SK-N-SH (cell line): Measurements from ENCODE around the gene GRAMD2B. TPM values are rescaled to one million over a fixed set of nuclear protein-coding genes. Genes with fewer than 3 reads are reported as not detected.
A peak's percentile ranks its signal among the peaks of the same experiment; 100 is the strongest.

ENCODE experiments used
- CTCF ChIA-PET: fragments of 300-600, 350-600 bp; formaldehyde crosslinking; extraction: SDS; loops from one replicate; lab custom pipeline; 2021; lab: Yijun Ruan, JAX
- POLR2A ChIA-PET: fragments of 350-600 bp; sonication (Branson Sonifier 250); formaldehyde crosslinking; extraction: SDS; loops from one replicate; lab custom pipeline; 2020; ENCODE audit warnings: antibody characterized with exemption, inconsistent platforms; lab: Yijun Ruan, JAX
- DNase-seq: peaks from one replicate; pipeline ENCODE4 v3.0.0; 2012
- H2AFZ ChIP-seq: fragments of 200-600 bp; sonication (generic); 2 replicates; pipeline ENCODE4 v1.8.1; 2016; ENCODE audit warnings: antibody characterized with exemption, mild to moderate bottlenecking, low read depth
- H3F3A ChIP-seq: fragments of 200-600 bp; sonication (generic); replicated peaks from 2 replicates; pipeline ENCODE3; 2016; ENCODE audit warnings: antibody characterized with exemption, mild to moderate bottlenecking; ENCODE audit not compliant: insufficient read depth
- H3K27ac ChIP-seq, 2 experiments: fragments of 200-500 bp in 1 of 2; fragments of 200-600 bp in 1 of 2; sonication (Bioruptor generic) in 1 of 2; sonication (generic), shearing (Covaris generic) in 1 of 2; 2 replicates each; pipeline versions ENCODE4 v1.5.1 to v1.6.1; 2014 to 2016; ENCODE audit warnings: low read depth in 2 of 2, inconsistent platforms in 1 of 2, low read length in 1 of 2, mild to moderate bottlenecking in 1 of 2, mixed read lengths in 1 of 2
- H3K27me3 ChIP-seq: fragments of 200-600 bp; sonication (generic), shearing (Covaris generic); 2 replicates; pipeline ENCODE4 v1.6.1; 2016; ENCODE audit warnings: mixed run types; ENCODE audit not compliant: insufficient read depth
- H3K36me3 ChIP-seq, 2 experiments: fragments of 200-500 bp in 1 of 2; fragments of 200-600 bp in 1 of 2; sonication (Bioruptor generic) in 1 of 2; sonication (generic) in 1 of 2; replicated peaks in 1 of 2; 2 replicates each; pipeline versions ENCODE3 to v1.5.1; 2014 to 2016; ENCODE audit warnings: low read length in 1 of 2, mild to moderate bottlenecking in 1 of 2; ENCODE audit not compliant: insufficient read depth in 2 of 2, control insufficient read depth in 1 of 2
- H3K4me1 ChIP-seq, 2 experiments: fragments of 200-500 bp in 1 of 2; fragments of 200-600 bp in 1 of 2; sonication (Bioruptor generic) in 1 of 2; sonication (generic), shearing (Covaris generic) in 1 of 2; 2 replicates each; pipeline versions ENCODE4 v1.5.1 to v1.6.1; 2014 to 2016; ENCODE audit warnings: low read depth in 1 of 2, low read length in 1 of 2, mixed run types in 1 of 2; ENCODE audit not compliant: insufficient read depth in 2 of 2, control insufficient read depth in 1 of 2
- H3K4me2 ChIP-seq: fragments of 200-600 bp; sonication (generic), shearing (Covaris generic); 2 replicates; pipeline ENCODE4 v1.6.1; 2017; ENCODE audit warnings: mixed run types
- H3K4me3 ChIP-seq, 2 experiments: fragments of 200-500 bp in 1 of 2; fragments of 200-600 bp in 1 of 2; sonication (Bioruptor generic) in 1 of 2; sonication (generic), shearing (Covaris generic) in 1 of 2; 2 replicates each; pipeline versions ENCODE4 v1.5.1 to v1.8.1; 2014 to 2016; ENCODE audit warnings: low read depth in 2 of 2, inconsistent platforms in 1 of 2, low read length in 1 of 2, mild to moderate bottlenecking in 1 of 2, mixed read lengths in 1 of 2, moderate library complexity in 1 of 2
- H3K79me2 ChIP-seq: fragments of 200-600 bp; sonication (generic); 2 replicates; pipeline ENCODE4 v1.8.1; 2017; ENCODE audit warnings: mild to moderate bottlenecking; ENCODE audit not compliant: insufficient read depth
- H3K9ac ChIP-seq: fragments of 200-600 bp; sonication (generic); 2 replicates; pipeline ENCODE4 v1.6.1; 2017; ENCODE audit warnings: mixed run types
- H3K9me2 ChIP-seq: fragments of 200-600 bp; sonication (generic); 2 replicates; pipeline ENCODE4 v1.6.1; 2017; ENCODE audit warnings: mixed run types
- H3K9me3 ChIP-seq: fragments of 200-600 bp; sonication (generic); 2 replicates; pipeline ENCODE4 v1.6.1; 2017; ENCODE audit warnings: mixed run types, mild to moderate bottlenecking, moderate library complexity
- H4K20me1 ChIP-seq: fragments of 200-600 bp; sonication (generic); 2 replicates; pipeline ENCODE4 v1.6.1; 2017; ENCODE audit warnings: mild to moderate bottlenecking, mixed run types; ENCODE audit not compliant: insufficient read depth
- EP300 ChIP-seq, 2 experiments: IDR thresholded peaks; 2 replicates each; pipeline versions ENCODE4 v1.4.0 to v1.6.1; 2012; ENCODE audit warnings: borderline replicate concordance in 1 of 2, low read depth in 1 of 2, low read length in 1 of 2
- GATA2 ChIP-seq: sonication (generic); formaldehyde crosslinking; IDR thresholded peaks from 2 replicates; pipeline ENCODE4 v1.5.0; 2020; ENCODE audit warnings: mild to moderate bottlenecking, missing genetic modification reagents
- JUND ChIP-seq: IDR thresholded peaks from 2 replicates; pipeline ENCODE4 v1.4.0; 2012
- NFIC ChIP-seq: IDR thresholded peaks from 2 replicates; pipeline ENCODE4 v1.4.0; 2012; ENCODE audit warnings: borderline replicate concordance
- SMC3 ChIP-seq: IDR thresholded peaks from 2 replicates; pipeline ENCODE4 v1.6.1; 2012; ENCODE audit warnings: low read depth, low read length, improper control_type of control experiment
- TCF12 ChIP-seq: IDR thresholded peaks from 2 replicates; pipeline ENCODE4 v1.4.0; 2012
- WGBS: methylation state at CpG from one replicate; pipeline ENCODE4 v1.1.6; 2017; ENCODE audit warnings: low lambda C conversion rate; 5-methylcytosine and 5-hydroxymethylcytosine counted together
- polyA plus RNA-seq, 3 experiments: library from polyadenylated mRNA; depleted of rRNA; stranded (reverse); fragments of >200 nt; gene quantifications; 2 replicates each; pipeline ENCODE4 v1.2.3, GENCODE V29; 2012
- TF ChIP-seq, protein P1 (sequence below): IDR thresholded peaks from 2 replicates; pipeline ENCODE4 v1.4.0; 2012; ENCODE audit warnings: low read depth, borderline replicate concordance
- TF ChIP-seq, protein P2 (sequence below): IDR thresholded peaks from 2 replicates; pipeline ENCODE4; 2012

Gene GRAMD2B
- polyA plus RNA-seq, 1 of the 3 experiments (the other 2 are of a cell fraction): 16.0 TPM

DNA sequence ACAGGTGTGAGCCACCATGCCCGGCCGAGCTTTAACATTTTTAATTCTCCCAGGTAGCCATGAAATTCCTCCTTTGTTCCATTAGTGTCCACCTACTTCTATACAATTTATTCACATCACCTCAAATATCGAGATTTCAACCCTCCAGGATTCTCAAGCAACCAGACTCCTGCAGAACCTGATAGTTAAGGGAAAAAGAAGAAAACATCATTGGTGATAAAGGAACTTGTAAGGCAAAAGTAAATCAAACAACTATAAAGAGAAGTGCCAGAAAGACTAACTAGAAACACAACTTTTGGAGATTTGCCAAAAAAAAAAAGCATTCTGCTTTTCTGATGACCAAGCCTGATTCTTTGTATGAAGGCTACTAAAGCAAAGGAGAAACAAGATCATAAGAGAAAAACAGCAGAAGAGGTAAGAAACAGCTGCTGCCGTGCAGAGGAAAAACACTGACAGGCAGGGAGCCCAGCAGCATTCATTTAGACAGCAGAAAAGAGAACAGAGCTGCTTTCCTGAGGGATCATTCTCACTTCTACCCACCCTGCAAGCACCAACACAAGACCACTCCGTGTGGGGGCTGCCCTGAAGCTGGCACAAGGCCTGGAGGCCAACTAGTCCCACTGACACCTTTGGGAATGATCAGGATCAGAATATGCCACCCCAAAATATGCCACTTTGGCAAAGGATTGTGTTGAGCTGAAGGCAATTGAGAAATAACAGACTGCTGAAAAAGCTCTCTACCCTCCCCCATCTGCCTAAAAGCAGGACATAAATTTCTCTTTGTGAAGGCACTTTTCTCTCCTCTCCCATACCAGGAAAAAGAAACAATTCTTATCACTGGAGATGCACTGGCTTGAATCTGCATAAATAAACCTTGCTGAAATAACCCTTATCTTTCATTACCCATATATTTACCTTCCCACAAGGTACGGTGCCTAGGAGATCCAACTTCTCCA is 96.7 kb downstream of the GRAMD2B start:
- Histone ChIP-seq H3K27me3 (no peaks in the 10 kb centered on the region), H3K4me1 (peaks cover 6 to 28% of the 10 kb centered on the region in 2 experiments; a peak in 3 of 4 replicates), H3K9me2 (no peaks in the 10 kb centered on the region), H2AFZ (peak overlapping the region; percentile 84), H3F3A (no peaks in the 10 kb centered on the region), H4K20me1 (no peaks in the 10 kb centered on the region), H3K9me3 (no peaks in the 10 kb centered on the region), H3K4me2 (peak overlapping the region; percentile 56), H3K4me3 (peak overlapping the region in 1 of 2 experiments; percentile 20; a peak in 2 of 4 replicates), H3K79me2 (no peaks in the 10 kb centered on the region), H3K27ac (peak overlapping the region; percentile 25 to 89; a peak in 3 of 4 replicates), H3K36me3 (no peaks in the 10 kb centered on the region), H3K9ac (no peak overlapping the region)
- peak; percentile 28 for DNase-seq
- WGBS: 48% methylated on average over 6 of the region's 6 CpGs
- no peak for TF ChIP-seq SMC3
- TF ChIP-seq, protein P1, sequence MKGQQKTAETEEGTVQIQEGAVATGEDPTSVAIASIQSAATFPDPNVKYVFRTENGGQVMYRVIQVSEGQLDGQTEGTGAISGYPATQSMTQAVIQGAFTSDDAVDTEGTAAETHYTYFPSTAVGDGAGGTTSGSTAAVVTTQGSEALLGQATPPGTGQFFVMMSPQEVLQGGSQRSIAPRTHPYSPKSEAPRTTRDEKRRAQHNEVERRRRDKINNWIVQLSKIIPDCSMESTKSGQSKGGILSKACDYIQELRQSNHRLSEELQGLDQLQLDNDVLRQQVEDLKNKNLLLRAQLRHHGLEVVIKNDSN: no peak
- TF ChIP-seq EP300 (IDR thresholded peaks at IDR 0.05; ENCODE audit: borderline replicate concordance in 1 of 2, low read depth in 1 of 2, low read length in 1 of 2): 0 out of 4 replicates have a peak, but pooled peaks of 1 of the 2 experiments have one; percentile 12
- TF ChIP-seq TCF12: peak; percentile 35; the same call in 1 of the 2 replicates
- TF ChIP-seq, protein P2, sequence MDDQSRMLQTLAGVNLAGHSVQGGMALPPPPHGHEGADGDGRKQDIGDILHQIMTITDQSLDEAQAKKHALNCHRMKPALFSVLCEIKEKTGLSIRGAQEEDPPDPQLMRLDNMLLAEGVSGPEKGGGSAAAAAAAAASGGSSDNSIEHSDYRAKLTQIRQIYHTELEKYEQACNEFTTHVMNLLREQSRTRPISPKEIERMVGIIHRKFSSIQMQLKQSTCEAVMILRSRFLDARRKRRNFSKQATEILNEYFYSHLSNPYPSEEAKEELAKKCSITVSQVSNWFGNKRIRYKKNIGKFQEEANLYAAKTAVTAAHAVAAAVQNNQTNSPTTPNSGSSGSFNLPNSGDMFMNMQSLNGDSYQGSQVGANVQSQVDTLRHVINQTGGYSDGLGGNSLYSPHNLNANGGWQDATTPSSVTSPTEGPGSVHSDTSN: peak; percentile 58
- TF ChIP-seq NFIC: peak; percentile 55; the same call in 1 of the 2 replicates
- TF ChIP-seq GATA2 (CRISPR knock-in tag): peak; percentile 35; the same call in 1 of the 2 replicates
- ChIA-PET POLR2A (interaction anchor here (0.5 kb wide), 2 partner anchors 48 to 518 kb away, joined by 3 to 5 read pairs; no protein-coding TSS in a partner anchor), CTCF (interaction anchor here (1.2 to 1.6 kb wide), 2 partner anchors 19 to 24 kb away, joined by 3 to 4 read pairs; no protein-coding TSS in a partner anchor)

GRCh38 chr5:126520593-126520953 is 97.4 kb downstream of the GRAMD2B start:
- Histone ChIP-seq H3K27me3 (no peaks in the 10 kb centered on the region), H3K27ac (peak overlapping the region in 1 of 2 experiments; percentile 89; a peak in 3 of 4 replicates), H3K4me1 (peaks cover 6 to 25% of the 10 kb centered on the region in 2 experiments; a peak in 3 of 4 replicates), H3K4me3 (no peak overlapping the region), H3K4me2 (no peak overlapping the region), H3K9ac (no peak overlapping the region), H2AFZ (no peak overlapping the region; the same call in 1 of the 2 replicates), H3F3A (no peaks in the 10 kb centered on the region), H3K9me2 (no peaks in the 10 kb centered on the region), H3K9me3 (no peaks in the 10 kb centered on the region), H3K36me3 (no peaks in the 10 kb centered on the region), H4K20me1 (no peaks in the 10 kb centered on the region), H3K79me2 (no peaks in the 10 kb centered on the region)
- DNase-seq: no peak
- CTCF ChIA-PET: interaction anchor here (1.2 kb wide), 1 partner anchor 18 kb away, joined by 3 read pairs; no protein-coding TSS in a partner anchor
- POLR2A ChIA-PET: interaction anchor here (0.5 kb wide), 1 partner anchor 517 kb away, joined by 5 read pairs; no protein-coding TSS in a partner anchor
- no peak for TF ChIP-seq JUND
